ENCODE data around the gene UNC13A.

The UNC13A gene

DNA sequence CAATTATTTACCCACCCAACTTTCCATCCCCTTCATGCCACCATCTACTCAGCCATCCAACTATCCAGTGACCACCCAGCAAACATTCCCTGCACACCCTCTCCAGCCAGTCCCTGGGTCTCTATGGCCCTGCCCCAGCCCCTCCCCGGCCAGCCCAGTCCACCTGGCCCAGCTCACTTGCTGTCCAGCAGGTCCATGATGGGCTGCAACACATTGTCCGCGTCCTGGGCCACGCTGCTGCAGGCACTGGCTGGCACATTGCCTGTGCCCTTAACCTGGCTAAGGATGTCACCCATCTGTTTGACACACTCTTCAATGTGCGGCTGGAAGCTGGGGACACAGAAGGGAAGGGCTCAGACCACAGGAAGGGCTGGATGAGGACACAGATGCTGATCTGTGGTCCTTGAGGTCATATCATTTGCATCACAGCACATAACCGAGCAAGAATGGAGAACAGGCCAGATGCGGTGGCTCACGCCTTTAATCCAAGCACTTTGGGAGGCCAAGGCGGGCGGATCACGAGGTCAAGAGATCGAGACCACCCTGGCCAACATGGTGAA lies 61.6 kb downstream of the UNC13A start:
- DNase-seq (ENCODE audit: low spot score), result no peak

GRCh38 chr19:17625980-17626379 lies 62.2 kb downstream of the UNC13A start:
- no peak for DNase-seq (ENCODE audit: low spot score)

- DNase-seq (ENCODE audit: low spot score), result no peak
These were observed 63.1 kb downstream of the UNC13A start for GRCh38 chr19:17625043-17625442.

DNA sequence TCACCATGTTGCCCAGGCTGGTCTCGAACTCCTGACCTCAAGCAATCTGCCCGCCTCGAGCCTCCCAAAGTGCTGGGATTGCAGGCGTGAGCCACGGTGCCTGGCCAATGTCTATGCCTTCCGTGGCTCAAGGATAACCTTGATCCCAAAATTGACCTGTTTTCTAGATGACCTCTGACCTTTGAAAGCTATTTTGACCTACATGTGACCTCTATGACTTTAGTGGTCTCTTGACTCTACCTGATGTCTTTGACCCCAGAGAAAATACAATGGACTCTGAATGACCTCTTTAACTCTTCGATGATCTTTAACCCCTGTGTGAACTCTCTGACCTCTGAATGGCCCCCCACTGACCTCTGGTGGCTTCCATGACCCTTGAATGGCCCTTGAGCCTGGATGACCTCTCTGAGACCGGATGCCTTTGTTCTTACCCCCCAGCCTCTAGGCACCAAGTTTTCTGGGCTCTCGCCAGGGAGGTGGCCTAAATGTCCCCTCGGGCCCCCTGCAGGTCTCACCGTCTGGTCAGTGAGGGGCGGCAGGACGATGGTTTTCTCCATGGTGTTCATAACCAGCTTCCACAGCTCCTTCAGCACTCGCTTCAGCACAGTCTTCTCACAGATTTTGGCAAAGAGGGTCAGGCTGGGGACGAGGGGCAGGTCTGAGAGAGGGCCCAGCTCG lies 63.7 kb downstream of the UNC13A start:
- no peak for DNase-seq (ENCODE audit: low spot score)

GRCh38 chr19:17623224-17623935 lies 64.8 kb downstream of the UNC13A start:
- DNase-seq (ENCODE audit: low spot score), result no peak

DNA sequence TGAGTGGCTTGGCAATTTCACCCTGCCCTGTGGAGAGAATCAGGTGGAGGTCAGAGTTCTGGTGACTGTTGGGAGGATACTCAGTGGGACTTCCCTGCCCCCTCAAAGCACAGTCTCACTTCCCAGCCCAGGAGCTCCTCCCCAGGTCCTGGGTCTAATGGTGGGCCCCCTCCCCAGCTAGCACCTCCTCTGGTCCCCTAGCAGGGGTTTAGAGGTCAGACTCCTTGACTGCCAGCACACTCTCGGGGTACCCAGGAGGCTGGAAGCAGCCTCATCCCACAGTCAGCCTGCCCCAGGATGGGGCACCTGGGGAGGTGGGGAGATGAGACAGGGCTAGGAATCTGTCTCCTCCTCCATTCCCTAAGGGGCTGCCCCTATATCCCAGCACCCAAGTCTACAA lies 67.5 kb downstream of the UNC13A start:
- no peak for DNase-seq (ENCODE audit: low spot score)

- DNase-seq (ENCODE audit: low spot score), result no peak
These were observed 69.2 kb downstream of the UNC13A start for GRCh38 chr19:17618936-17619335.

- no peak for DNase-seq (ENCODE audit: low spot score)
These were observed 69.8 kb downstream of the UNC13A start for GRCh38 chr19:17618281-17618903.

DNA sequence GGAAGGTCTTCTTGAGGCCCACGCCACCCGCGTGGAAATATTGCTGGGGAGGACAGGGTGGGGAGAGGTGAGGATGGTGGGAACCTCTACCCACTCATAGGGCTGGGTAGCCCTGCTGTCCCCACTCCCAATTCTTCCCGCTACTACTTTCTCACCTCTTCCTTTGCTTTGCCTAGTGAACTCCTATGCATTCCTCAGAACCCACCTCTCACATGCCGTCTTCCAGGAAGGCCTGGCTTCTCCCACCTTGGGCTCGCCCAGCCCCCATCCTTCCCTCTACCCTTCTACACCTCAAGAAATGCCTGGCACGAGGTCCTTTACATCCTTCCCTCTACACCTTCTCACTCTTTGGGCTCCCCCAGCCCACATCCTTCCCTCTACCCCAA lies 70.4 kb downstream of the UNC13A start:
- DNase-seq (ENCODE audit: low spot score), result no peak

DNA sequence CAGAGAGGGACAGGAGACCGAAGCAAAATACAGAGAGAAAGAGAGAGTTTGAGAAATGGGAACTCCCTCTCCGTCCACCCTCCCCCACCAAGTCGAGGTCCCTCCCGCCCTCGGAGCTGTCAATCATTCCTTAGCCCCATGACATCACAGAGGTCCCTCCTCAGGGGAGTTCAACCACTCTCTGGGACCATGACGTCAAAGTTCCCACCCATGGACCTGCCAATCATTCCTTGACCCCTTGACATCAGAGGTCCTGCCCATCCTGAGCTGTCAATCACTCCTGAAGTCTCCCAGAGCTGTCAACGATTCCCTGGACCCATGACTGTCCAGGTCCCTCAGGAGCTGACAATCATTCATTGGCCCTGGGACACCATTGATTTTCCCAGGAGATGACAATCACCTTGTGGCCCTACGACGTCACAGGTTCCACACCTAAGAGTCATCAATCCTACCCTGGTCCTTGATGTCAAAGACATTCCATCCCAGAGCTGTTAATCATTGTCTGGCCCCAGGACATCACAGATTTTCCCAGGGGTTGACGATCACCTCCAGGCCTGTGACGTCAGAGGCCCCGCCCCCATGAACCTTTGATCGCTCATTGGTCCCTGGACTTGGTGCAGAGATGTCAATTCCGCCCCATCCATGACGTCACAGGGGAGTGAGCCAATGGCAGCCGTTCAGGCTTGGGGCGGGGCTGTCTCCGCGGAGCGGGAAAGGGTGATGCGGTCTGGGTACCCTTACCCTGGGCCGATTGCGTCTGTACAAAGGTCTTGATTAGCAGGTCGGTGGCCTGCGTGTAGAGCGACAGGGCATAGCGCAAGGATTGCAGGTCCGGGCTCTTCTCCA lies 71.0 kb downstream of the UNC13A start:
- peak; percentile 37 for DNase-seq (ENCODE audit: low spot score)

- DNase-seq (ENCODE audit: low spot score), result no peak
These were observed 71.5 kb downstream of the UNC13A start for GRCh38 chr19:17616686-17616960.

DNA sequence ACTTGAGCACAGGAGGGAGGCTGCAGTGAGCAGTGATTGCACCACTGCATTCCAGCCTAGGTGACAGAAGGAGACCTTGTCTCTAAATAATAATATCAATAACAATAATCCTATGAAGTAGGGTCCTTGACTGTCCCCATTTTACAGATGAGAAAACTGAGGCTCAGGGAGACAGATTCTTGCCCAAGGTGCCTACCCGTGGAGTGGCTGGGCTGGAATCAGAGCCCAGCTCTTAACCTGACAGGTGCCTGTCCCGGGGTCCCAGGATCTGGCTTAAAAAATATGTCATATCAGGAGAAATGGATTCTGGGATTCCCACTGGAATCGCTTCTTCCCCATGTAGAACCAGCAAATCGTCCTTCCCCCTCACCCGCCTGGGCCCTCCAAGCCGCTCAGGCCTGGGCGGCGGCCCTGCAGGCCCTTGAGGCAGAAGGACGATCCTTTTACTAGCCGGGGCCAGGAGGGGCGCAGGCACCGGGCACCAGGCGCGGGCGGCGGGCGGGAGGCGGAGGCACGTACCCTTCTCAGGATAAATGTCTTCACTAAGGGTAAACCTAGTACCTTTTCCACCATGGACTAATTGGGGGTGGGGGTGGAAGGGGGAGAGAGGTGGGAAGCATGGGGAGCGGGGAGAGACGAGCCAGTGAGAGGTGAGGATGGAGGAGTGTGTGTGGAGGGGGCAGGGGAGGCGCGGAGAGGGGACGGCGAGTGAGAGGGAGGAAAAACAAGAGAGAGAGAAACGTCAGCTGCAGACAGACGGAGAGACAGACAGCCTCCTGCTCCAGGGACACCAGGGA lies 72.1 kb downstream of the UNC13A start:
- no peak for DNase-seq (ENCODE audit: low spot score)

DNA sequence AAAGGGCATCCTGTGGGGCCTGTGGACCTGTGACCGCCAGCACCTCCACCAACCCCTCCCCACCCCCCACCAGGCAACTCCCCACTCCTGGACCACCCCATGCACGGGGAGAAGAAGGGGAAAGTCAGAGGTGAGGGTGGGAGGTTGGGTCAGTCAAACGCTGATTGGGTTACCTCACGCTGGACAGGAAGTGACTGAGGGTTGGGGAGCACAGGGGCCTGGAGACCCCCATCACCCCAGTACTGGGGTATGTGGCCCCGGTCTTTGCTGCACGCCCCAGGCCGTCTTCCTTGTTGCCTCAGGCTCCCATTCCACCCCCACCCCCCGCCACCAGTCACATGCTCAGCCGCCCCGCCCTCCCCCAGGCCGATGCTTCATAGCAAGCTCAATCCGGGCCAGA lies 73.7 kb downstream of the UNC13A start:
- DNase-seq (ENCODE audit: low spot score), result no peak

GRCh38 chr19:17611462-17612244 lies 76.5 kb downstream of the UNC13A start:
- peak; percentile 74 for DNase-seq (ENCODE audit: low spot score)

- peak; percentile 86 for DNase-seq (ENCODE audit: low spot score)
These were observed 77.8 kb downstream of the UNC13A start for GRCh38 chr19:17610384-17610783.

DNA sequence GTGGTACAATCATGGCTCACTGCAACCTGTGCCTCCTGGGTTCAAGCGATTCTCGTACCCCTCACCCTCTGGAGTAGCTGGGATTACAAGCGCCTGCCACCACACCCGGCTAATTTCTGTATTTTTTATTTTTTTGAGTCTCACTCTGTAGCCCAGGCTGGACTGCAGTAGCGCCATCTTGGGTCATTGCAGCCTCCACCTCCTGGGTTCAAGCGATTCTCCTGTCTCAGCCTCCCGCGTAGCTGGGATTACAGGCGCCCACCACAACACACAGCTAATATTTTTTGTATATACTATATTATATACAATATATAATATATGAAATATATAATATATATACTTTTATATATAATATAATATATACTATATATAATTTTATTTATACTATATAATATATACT lies 80.2 kb downstream of the UNC13A start:
- no peak for DNase-seq (ENCODE audit: low spot score)

- DNase-seq (ENCODE audit: low spot score), result no peak
These were observed 81.5 kb downstream of the UNC13A start for GRCh38 chr19:17606590-17607185.

- peak; percentile 98 for DNase-seq (ENCODE audit: low spot score)
These were observed 82.2 kb downstream of the UNC13A start for GRCh38 chr19:17605761-17606589.

DNA sequence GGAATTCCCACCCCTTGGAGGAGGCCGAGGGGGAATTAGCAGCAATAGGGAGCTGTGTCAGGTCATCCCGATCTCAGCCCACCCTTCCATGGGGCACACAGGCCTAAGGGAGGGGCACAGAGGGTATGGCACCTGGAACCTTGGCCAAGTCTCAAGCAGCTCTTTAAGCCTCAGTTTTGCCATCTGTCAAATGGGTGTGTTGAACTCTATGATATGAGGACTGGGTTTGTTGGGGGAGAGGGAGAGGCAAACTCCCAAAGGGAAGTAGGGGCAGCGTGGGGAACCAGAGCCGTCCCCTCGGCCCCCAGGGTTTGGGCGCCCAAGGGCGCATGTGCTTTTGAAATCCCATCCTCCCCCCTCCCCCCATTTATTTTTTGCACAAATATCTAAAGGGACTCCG lies 83.0 kb downstream of the UNC13A start:
- no peak for DNase-seq (ENCODE audit: low spot score)
